Measurements from ENCODE around the gene FAM221B. TPM values are rescaled to one million over a fixed set of nuclear protein-coding genes. Genes with fewer than 3 reads are reported as not detected.

Gene FAM221B
- total and polyA plus RNA-seq, 9 of the 15 experiments (the other 6 are each of a cell fraction or from before 2014, with no cell fraction given): 0.01 TPM; not detected in 8

DNA sequence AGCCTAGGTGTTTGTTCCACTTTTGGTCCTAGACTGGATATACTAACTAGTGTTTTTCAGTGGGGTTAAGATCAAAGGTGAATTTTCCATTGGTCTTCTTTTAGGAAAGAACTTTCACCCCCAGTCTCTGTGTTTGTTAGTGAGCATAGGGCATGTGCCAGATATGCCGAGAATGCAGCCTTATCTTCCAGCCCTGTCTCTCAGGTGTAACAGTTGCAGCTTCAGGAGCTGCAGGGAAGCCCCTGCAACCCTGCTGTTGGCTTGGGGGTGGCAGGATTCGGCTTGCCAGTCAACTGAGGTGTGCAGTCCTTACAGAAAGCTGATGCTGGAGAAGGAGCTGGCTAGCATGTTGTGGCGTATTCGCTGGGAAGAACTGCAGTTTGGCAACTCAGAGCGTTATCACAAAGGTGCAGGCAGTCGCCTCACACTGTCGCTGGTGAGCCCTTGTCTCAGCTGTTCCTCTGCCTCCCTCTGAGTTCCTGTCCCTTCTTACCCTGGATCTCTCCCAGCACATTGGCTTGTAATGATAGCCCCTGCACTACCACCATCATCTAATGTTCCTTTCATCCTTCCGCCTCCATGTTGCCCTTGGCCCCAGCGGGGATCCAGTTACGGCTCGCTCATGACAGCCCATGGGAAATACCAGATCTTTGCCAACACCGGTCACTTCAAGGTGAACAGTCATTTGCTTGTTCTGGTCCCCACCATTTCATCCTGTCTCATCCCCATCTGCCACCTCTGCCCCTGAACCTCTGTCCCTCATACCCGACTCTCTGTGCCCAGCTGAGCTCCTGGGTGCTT lies 27.0 kb downstream of the FAM221B start (continued):
- TF ChIP-seq, protein P1, sequence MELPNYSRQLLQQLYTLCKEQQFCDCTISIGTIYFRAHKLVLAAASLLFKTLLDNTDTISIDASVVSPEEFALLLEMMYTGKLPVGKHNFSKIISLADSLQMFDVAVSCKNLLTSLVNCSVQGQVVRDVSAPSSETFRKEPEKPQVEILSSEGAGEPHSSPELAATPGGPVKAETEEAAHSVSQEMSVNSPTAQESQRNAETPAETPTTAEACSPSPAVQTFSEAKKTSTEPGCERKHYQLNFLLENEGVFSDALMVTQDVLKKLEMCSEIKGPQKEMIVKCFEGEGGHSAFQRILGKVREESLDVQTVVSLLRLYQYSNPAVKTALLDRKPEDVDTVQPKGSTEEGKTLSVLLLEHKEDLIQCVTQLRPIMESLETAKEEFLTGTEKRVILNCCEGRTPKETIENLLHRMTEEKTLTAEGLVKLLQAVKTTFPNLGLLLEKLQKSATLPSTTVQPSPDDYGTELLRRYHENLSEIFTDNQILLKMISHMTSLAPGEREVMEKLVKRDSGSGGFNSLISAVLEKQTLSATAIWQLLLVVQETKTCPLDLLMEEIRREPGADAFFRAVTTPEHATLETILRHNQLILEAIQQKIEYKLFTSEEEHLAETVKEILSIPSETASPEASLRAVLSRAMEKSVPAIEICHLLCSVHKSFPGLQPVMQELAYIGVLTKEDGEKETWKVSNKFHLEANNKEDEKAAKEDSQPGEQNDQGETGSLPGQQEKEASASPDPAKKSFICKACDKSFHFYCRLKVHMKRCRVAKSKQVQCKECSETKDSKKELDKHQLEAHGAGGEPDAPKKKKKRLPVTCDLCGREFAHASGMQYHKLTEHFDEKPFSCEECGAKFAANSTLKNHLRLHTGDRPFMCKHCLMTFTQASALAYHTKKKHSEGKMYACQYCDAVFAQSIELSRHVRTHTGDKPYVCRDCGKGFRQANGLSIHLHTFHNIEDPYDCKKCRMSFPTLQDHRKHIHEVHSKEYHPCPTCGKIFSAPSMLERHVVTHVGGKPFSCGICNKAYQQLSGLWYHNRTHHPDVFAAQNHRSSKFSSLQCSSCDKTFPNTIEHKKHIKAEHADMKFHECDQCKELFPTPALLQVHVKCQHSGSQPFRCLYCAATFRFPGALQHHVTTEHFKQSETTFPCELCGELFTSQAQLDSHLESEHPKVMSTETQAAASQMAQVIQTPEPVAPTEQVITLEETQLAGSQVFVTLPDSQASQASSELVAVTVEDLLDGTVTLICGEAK (IDR thresholded peaks at IDR 0.05): no peak
- TF ChIP-seq, protein P1 (CRISPR knock-in tag; IDR thresholded peaks at IDR 0.05): no peak
- TF ChIP-seq, protein P2, sequence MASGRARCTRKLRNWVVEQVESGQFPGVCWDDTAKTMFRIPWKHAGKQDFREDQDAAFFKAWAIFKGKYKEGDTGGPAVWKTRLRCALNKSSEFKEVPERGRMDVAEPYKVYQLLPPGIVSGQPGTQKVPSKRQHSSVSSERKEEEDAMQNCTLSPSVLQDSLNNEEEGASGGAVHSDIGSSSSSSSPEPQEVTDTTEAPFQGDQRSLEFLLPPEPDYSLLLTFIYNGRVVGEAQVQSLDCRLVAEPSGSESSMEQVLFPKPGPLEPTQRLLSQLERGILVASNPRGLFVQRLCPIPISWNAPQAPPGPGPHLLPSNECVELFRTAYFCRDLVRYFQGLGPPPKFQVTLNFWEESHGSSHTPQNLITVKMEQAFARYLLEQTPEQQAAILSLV (tag; IDR thresholded peaks at IDR 0.05): no peak
- no peak for TF ChIP-seq HDAC6 (IDR thresholded peaks at IDR 0.05; ENCODE audit: low read depth, low read length)
- no peak for TF ChIP-seq HDAC8 (tag; IDR thresholded peaks at IDR 0.05)
- TF ChIP-seq, protein P3, sequence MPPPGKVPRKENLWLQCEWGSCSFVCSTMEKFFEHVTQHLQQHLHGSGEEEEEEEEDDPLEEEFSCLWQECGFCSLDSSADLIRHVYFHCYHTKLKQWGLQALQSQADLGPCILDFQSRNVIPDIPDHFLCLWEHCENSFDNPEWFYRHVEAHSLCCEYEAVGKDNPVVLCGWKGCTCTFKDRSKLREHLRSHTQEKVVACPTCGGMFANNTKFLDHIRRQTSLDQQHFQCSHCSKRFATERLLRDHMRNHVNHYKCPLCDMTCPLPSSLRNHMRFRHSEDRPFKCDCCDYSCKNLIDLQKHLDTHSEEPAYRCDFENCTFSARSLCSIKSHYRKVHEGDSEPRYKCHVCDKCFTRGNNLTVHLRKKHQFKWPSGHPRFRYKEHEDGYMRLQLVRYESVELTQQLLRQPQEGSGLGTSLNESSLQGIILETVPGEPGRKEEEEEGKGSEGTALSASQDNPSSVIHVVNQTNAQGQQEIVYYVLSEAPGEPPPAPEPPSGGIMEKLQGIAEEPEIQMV (tag; conservative IDR thresholded peaks at IDR 0.05; ENCODE audit: low read depth): no peak
- TF ChIP-seq, protein P4, sequence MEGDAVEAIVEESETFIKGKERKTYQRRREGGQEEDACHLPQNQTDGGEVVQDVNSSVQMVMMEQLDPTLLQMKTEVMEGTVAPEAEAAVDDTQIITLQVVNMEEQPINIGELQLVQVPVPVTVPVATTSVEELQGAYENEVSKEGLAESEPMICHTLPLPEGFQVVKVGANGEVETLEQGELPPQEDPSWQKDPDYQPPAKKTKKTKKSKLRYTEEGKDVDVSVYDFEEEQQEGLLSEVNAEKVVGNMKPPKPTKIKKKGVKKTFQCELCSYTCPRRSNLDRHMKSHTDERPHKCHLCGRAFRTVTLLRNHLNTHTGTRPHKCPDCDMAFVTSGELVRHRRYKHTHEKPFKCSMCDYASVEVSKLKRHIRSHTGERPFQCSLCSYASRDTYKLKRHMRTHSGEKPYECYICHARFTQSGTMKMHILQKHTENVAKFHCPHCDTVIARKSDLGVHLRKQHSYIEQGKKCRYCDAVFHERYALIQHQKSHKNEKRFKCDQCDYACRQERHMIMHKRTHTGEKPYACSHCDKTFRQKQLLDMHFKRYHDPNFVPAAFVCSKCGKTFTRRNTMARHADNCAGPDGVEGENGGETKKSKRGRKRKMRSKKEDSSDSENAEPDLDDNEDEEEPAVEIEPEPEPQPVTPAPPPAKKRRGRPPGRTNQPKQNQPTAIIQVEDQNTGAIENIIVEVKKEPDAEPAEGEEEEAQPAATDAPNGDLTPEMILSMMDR (IDR thresholded peaks at IDR 0.05 in 2 of 3, conservative IDR thresholded peaks at IDR 0.05 in 1 of 3; ENCODE audit: insufficient read depth in 2 of 3, low read depth in 1 of 3, low read length in 3 of 3): peak in 2 of 3 experiments; percentile 14 to 15; a peak in 1 of 6 replicates
- TF ChIP-seq POLR2AphosphoS2 (IDR thresholded peaks at IDR 0.05; ENCODE audit: low read length): no peak
- TF ChIP-seq ZNF766 (CRISPR knock-in tag; conservative IDR thresholded peaks at IDR 0.05): no peak
- TF ChIP-seq EP300 (IDR thresholded peaks at IDR 0.05; ENCODE audit: low read length): peak; percentile 25; the same call in 1 of the 2 replicates
- TF ChIP-seq SRSF1 (IDR thresholded peaks at IDR 0.05; ENCODE audit: low read depth, low read length): no peak
- no peak for TF ChIP-seq FOXP1 (CRISPR knock-in tag; IDR thresholded peaks at IDR 0.05)
- TF ChIP-seq ZNF696 (CRISPR knock-in tag; conservative IDR thresholded peaks at IDR 0.05): no peak

Measured in K562 (cell line).